Stimulated activated naive CD8-positive, alpha-beta T cell treated with anti-CD3 and anti-CD28 coated beads, Interleukin-15, Interleukin-2, amounts not matched to agents 100 ng/mL and 50 ng/mL, for 24 hours (primary cell): ENCODE data around the gene ALG6.
"Not testable (repeated sequence)": the region's sequence is repeated elsewhere in the genome, so short reads cannot be mapped to it uniquely, and the experiment has no call there.

Source experiments
- H3K27ac Mint-ChIP-seq: one replicate; pipeline ENCODE4 v1.8.0; 2021; ENCODE audit warnings: mild to moderate bottlenecking, mixed read lengths
- H3K27me3 Mint-ChIP-seq: one replicate; pipeline ENCODE4 v1.8.0; 2021; ENCODE audit warnings: mixed read lengths
- H3K36me3 Mint-ChIP-seq: one replicate; pipeline ENCODE4 v1.8.0; 2021; ENCODE audit warnings: low read depth, mixed read lengths
- H3K4me1 Mint-ChIP-seq: one replicate; pipeline ENCODE4 v1.8.0; 2021; ENCODE audit warnings: low read depth, mixed read lengths
- H3K4me3 Mint-ChIP-seq: one replicate; pipeline ENCODE4 v1.8.0; 2021; ENCODE audit warnings: mild to moderate bottlenecking, mixed read lengths
- H3K9me3 Mint-ChIP-seq: one replicate; pipeline ENCODE4 v1.8.0; 2021; ENCODE audit warnings: mixed read lengths

The ALG6 gene

DNA sequence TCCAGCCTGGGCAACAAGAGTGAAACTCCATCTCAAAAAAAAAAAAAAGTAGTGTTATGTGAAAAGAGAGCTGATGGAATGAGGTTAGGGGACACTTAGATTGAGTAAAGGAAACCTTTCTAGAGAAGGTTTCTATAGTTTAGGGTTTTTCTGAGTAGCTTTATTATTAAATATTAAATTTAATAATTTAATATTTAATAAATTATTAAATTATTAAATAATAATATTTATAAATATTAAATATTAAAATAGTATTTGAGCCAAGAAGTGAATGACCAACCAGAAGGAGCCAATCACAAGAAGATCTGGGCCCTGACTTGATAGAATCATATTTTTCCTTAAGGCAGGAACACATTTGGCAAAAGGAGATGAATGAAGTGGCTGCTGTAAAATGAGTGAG lies 50.7 kb downstream of the ALG6 start:
- Mint-ChIP-seq H3K36me3 (peaks cover 70% of the 10 kb centered on the region), H3K9me3 (no peaks in the 10 kb centered on the region), H3K4me1 (no peaks in the 10 kb centered on the region), H3K4me3 (no peak overlapping the region), H3K27me3 (no peaks in the 10 kb centered on the region), H3K27ac (no peak overlapping the region)

DNA sequence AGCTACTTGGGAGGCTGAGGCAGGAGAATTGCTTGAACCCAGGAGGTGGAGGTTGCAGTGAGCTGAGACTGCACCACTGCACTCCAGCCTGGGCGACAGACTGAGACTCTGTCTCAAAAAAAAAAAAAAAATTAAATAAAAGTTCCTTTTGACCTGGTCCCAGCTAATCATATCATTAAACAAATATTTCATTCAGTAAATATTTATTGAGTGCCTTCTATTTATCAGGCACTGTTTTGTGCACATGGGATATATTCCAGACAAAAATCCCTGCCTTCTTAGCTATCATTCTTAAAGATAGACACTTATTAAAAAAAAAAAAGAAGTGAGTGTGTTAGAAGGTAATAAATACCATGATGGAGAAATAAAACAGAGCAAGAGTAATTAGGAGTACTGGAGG lies 53.3 kb downstream of the ALG6 start:
- not testable (repeated sequence) for H3K27me3 Mint-ChIP-seq, H3K4me3 Mint-ChIP-seq, H3K9me3 Mint-ChIP-seq, H3K27ac Mint-ChIP-seq, H3K4me1 Mint-ChIP-seq
- peaks cover 60% of the 10 kb centered on the region for H3K36me3 Mint-ChIP-seq

DNA sequence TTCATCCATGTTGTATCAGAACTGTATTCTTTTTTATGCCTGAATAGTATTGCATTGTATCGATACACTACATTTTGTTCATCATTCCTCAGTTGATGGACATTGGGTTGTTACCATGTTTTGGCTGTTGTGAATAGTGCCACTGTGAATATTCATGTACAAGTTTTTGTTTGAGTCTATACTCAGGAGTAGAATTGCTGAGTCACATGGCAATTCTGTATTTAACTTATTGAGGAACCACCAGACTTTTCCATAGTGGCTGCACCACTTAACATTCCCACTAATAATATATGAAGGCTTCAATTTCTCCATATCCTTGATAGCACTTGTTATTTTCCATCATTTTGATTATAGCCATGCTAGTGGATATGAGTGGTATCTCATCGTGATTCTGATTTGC lies 56.2 kb downstream of the ALG6 start:
- no peak overlapping the region for H3K27ac Mint-ChIP-seq
- no peaks in the 10 kb centered on the region for H3K9me3 Mint-ChIP-seq
- H3K4me1 Mint-ChIP-seq: no peaks in the 10 kb centered on the region
- H3K4me3 Mint-ChIP-seq: no peak overlapping the region
- no peaks in the 10 kb centered on the region for H3K27me3 Mint-ChIP-seq
- H3K36me3 Mint-ChIP-seq: peaks cover 50% of the 10 kb centered on the region

DNA sequence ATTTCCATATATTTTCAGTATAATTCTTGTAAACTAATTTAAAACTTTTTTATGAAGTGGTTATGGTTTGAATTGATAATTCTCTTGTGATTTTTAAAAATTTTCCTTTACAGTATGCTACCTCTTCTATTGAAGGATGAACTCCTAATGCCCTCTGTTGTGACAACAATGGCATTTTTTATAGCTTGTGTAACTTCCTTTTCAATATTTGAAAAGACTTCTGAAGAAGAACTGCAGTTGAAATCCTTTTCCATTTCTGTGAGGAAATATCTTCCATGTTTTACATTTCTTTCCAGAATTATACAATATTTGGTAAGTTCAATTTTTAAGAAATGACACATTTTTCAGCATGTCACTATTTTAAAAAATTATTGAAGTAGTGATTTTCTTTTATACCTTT lies 61.4 kb downstream of the ALG6 start:
- Mint-ChIP-seq H3K4me1 (no peaks in the 10 kb centered on the region), H3K27me3 (no peaks in the 10 kb centered on the region), H3K36me3 (peaks cover 35% of the 10 kb centered on the region), H3K9me3 (peaks cover 7% of the 10 kb centered on the region), H3K4me3 (no peak overlapping the region), H3K27ac (no peak overlapping the region)

DNA sequence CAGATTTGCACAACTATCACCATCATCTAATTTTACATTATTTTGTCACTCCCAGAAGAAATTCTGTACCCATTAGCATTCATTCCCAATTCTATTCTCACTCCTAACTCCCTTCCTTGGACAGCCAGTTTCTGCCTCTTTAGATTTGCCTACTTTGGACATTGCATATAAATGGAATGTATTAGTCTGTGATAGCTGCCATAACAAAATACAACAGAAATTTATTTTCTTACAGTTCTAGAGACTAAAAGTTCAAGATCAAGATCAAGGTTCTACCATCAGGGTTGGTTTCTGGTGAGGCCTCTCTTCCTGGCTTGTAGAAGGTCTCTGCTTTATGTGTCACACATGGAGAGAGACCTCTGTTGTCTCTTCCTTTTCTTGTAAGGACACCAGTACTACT lies 61.9 kb downstream of the ALG6 start:
- Mint-ChIP-seq H3K27me3 (no peaks in the 10 kb centered on the region), H3K27ac (no peak overlapping the region), H3K9me3 (peaks cover 7% of the 10 kb centered on the region), H3K4me3 (no peak overlapping the region), H3K4me1 (no peaks in the 10 kb centered on the region), H3K36me3 (peaks cover 35% of the 10 kb centered on the region)

DNA sequence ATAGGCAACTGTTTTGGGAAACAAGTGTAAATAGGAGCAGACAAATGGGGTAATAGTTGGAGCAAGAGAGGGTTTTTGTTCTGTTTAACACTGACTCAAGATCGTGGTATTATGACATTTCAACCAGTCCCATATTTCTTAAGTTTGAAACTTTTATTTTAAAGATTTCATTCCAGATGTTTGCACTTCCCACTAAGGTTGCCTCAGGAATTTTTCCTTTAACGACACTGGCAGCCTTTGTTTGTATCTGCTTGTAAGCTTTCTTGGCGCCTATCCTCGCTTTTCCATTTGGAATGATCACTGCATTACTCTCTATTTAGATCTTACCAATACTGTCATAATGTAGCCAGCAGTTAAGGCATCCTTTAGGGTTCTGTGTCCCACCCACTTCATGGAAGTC lies 67.7 kb downstream of the ALG6 start:
- no peak overlapping the region for H3K27ac Mint-ChIP-seq

DNA sequence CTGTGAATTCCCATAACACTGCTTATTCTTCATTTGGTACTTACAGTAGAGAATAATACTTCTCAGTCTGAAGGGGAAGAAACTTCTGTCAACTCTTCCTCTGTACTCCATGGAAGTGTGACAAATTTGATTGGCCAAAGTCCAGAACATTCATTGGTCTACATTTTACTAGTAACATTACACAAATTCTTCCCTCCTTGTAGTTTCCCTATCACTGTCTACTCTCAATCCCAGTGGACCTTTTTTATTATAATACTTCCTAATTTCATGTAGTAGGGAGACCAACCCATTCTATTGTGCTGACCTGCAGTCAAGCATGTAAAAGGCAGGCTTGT lies 74.7 kb downstream of the ALG6 start:
- Mint-ChIP-seq H3K4me3 (no peak overlapping the region), H3K27me3 (no peaks in the 10 kb centered on the region), H3K27ac (no peak overlapping the region), H3K4me1 (no peaks in the 10 kb centered on the region), H3K36me3 (peaks cover 9% of the 10 kb centered on the region), H3K9me3 (no peaks in the 10 kb centered on the region)

More for the DNA sequence above, 67.7 kb downstream of the ALG6 start:
- Mint-ChIP-seq H3K9me3 (peaks cover 7% of the 10 kb centered on the region), H3K4me3 (no peak overlapping the region), H3K27me3 (no peaks in the 10 kb centered on the region), H3K4me1 (no peaks in the 10 kb centered on the region), H3K36me3 (peaks cover 24% of the 10 kb centered on the region)

DNA sequence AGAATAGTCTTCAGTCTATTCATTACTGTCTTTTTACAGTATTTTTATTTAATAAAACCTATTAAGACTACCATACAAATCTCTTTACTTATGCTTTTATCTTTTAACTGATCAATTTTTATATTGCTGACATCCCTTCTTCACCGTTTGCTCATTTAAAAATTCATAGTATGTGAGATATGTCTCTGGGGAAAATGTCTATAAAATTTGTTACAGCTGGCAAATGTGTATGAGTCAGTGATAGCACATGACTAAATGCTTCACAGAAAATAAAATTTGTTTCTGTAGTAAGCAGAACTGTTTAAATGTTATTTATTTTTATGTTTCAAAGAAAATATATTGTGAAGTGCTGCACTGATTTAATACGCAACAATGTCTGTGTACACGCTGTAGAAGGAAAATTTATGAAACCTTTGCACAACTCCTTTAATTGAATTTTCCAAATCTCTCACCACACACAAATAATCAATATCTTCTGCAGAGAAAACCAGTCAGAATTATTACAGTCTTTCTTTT lies 81.4 kb downstream of the ALG6 start:
- no peaks in the 10 kb centered on the region for H3K4me1 Mint-ChIP-seq
- H3K36me3 Mint-ChIP-seq: peaks cover 16% of the 10 kb centered on the region
- H3K9me3 Mint-ChIP-seq: no peaks in the 10 kb centered on the region
- H3K27me3 Mint-ChIP-seq: no peaks in the 10 kb centered on the region
- H3K4me3 Mint-ChIP-seq: no peak overlapping the region
- H3K27ac Mint-ChIP-seq: no peak overlapping the region

DNA sequence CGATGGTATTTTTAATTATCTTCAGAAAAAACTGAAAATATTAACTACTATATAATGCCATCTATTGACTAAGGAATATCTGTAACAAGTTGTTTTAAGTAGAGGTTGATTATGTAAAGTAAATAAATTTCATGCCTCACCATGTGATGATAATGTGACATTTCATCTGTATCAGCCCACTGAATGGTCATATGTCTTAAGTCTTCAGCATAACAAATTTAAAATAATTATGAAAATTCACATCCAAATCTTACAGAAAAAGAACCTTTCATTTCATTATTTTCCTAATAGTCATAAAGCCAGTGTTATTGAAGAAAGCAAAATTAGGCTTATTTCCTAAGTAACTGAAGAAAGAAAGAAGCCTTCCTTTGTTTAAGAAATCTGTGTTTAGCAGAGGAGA lies 83.0 kb downstream of the ALG6 start:
- H3K4me1 Mint-ChIP-seq: no peaks in the 10 kb centered on the region
- no peaks in the 10 kb centered on the region for H3K27me3 Mint-ChIP-seq
- peaks cover 16% of the 10 kb centered on the region for H3K36me3 Mint-ChIP-seq
- H3K27ac Mint-ChIP-seq: no peak overlapping the region
- H3K9me3 Mint-ChIP-seq: no peaks in the 10 kb centered on the region
- H3K4me3 Mint-ChIP-seq: no peak overlapping the region

DNA sequence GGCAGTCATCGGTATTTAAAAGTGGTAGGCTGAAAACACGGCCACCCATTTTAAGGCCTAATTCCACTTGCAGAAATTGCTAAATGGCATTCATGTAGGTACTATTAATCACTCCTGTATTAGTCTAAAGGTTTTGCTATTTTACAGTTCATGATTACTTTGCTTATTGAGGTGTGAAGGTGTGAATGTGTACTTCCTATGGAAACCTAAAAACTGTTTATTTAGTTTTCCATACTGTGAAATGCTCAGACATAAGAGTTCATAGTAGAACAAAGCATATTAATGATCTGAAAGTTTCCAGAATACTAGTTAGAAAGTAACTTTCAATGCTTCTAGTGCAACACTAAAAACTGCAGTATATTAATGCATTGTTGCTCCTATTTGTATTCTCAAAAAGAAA lies 85.8 kb downstream of the ALG6 start:
- Mint-ChIP-seq H3K4me1 (no peaks in the 10 kb centered on the region), H3K27ac (no peak overlapping the region), H3K27me3 (no peaks in the 10 kb centered on the region)

DNA sequence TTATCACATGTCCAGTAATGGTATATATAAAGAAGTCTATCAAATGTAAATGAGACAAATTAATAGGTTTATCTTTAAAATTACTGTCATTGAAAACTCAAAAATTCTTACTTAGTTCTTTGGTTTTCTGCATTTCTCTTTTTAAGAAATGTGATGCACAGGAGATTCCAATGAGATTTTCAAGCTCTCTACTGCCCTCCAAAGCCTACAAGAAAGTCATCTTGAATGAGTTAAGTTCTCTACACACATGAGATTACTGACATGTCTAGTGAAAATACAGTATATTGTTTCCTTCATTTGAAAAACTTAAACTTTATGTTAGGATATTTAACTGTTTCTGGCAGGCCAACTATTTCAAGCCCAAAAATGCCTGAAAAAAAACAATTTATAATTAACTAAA lies 86.8 kb downstream of the ALG6 start:
- H3K27ac Mint-ChIP-seq: no peak overlapping the region
- no peaks in the 10 kb centered on the region for H3K4me1 Mint-ChIP-seq
- H3K36me3 Mint-ChIP-seq: peaks cover 30% of the 10 kb centered on the region
- H3K9me3 Mint-ChIP-seq: no peaks in the 10 kb centered on the region
- no peak overlapping the region for H3K4me3 Mint-ChIP-seq
- no peaks in the 10 kb centered on the region for H3K27me3 Mint-ChIP-seq

More for the DNA sequence above, 85.8 kb downstream of the ALG6 start:
- Mint-ChIP-seq H3K9me3 (no peaks in the 10 kb centered on the region), H3K36me3 (peaks cover 27% of the 10 kb centered on the region), H3K4me3 (no peak overlapping the region)

DNA sequence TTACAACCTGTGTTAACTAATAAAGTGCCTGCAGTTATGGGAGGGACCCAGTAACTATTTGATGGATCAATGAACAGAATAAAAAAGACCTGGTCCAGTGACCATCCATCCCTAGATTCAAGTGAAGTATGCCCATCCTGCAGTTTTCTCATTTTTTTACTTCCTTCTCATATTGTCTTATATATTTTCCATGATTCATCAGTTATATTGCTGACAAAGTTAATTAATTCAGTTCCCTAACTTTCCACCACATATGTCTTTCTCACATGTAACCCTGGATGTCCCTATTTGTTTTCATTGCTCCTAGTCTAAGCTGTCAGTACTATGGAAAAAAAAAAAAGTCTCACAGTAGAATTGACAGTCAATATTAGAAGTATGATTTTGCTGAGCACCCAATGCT lies 91.3 kb downstream of the ALG6 start:
- Mint-ChIP-seq H3K4me1 (no peaks in the 10 kb centered on the region), H3K27ac (no peak overlapping the region), H3K27me3 (no peaks in the 10 kb centered on the region), H3K9me3 (peaks cover 9% of the 10 kb centered on the region), H3K36me3 (peaks cover 53% of the 10 kb centered on the region), H3K4me3 (no peak overlapping the region)

DNA sequence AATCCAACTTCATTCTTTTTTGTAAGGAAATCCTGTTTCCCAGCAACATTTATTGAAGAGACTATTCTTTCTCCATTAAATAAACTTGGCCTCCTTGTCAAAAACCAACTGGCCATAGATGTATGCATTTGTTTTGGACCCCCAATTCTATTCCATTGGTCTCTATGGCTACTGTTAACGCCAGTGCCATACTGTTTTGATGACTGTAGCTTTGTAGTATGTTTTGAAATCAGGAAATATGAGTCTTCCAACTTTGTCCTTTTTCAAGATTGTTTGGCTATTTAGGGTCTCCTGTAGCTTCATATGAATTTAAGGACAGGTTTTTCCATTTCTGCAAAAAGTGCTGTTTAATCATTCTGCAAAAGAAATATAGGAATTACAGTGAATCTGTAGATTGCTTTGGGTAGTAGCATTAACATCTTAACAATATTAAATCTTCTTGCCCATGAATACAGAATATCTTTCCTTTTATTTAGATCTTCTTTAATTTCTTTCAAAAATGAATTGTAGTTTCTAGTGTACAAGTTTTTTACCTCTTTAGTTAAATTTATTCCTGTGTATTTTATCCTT lies 94.3 kb downstream of the ALG6 start:
- Mint-ChIP-seq H3K27ac (no peak overlapping the region), H3K9me3 (peaks cover 9% of the 10 kb centered on the region), H3K36me3 (peaks cover 65% of the 10 kb centered on the region), H3K4me3 (no peak overlapping the region), H3K4me1 (no peaks in the 10 kb centered on the region), H3K27me3 (no peaks in the 10 kb centered on the region)

DNA sequence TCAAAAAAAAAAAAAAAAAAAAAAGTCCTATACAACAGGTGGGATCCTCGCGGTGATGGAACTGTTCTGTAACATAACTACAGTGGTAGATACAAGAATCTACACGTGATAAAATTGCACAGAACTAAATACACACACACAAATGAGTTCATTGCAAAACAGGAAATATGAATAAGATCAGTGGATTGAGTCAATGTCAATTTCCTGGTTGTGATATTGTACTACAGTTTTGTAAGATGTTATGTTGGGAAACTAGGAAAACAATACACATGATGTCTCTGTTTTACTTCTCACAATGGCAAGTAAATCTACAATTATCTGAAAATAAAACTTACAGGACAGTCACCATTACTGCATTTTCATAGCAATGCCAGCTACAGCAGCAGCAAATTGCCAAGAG lies 95.8 kb downstream of the ALG6 start:
- Mint-ChIP-seq H3K4me1 (no peaks in the 10 kb centered on the region), H3K9me3 (peaks cover 9% of the 10 kb centered on the region), H3K27me3 (no peaks in the 10 kb centered on the region), H3K36me3 (peaks cover 51% of the 10 kb centered on the region), H3K27ac (no peak overlapping the region), H3K4me3 (no peak overlapping the region)

DNA sequence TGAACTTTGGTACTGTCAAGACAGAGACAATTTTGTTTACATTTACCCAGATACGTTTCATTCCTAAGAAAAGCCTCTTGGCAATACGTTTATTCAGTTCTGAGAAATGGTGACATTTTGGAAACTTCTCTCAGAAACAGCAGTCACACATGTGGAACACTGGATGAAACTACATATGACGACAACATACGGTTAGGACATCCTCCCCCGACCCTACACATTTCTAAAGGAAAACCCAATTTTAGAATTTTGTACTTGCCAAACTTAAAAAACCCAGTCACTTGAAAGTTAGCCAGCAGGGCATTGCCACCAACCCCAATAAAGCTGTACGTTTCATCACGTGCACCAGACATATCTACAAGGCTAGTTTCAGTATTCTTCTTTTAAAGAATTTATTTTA lies 98.8 kb downstream of the ALG6 start:
- no peaks in the 10 kb centered on the region for H3K27me3 Mint-ChIP-seq

DNA sequence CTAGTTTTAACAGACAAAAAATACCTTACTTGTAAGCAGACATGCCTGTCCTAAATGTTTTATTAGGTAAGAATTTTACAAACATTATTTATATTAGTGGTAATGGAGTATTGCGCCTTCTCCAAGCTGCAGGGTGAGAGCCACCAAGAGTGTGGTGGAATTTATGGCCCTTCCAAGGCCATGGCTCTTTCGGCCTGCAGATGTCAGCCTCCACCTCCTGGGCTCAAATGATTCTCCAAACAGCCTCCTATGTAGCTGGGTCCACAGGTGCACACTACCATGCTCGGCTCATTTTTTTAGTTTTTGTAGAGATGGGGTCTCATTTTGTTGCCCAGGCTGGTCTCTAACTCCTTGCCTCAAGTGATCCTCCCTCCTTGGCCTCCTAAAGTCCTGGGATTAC lies 99.3 kb downstream of the ALG6 start:
- Mint-ChIP-seq H3K4me1 (no peaks in the 10 kb centered on the region), H3K27ac (no peak overlapping the region), H3K9me3 (peaks cover 12% of the 10 kb centered on the region), H3K4me3 (no peak overlapping the region), H3K27me3 (no peaks in the 10 kb centered on the region), H3K36me3 (peaks cover 48% of the 10 kb centered on the region)

More for the DNA sequence above, 98.8 kb downstream of the ALG6 start:
- no peak overlapping the region for H3K4me3 Mint-ChIP-seq
- H3K36me3 Mint-ChIP-seq: peaks cover 49% of the 10 kb centered on the region
- peaks cover 13% of the 10 kb centered on the region for H3K9me3 Mint-ChIP-seq
- no peaks in the 10 kb centered on the region for H3K4me1 Mint-ChIP-seq
- H3K27ac Mint-ChIP-seq: no peak overlapping the region
